Measurements from ENCODE around the gene C11orf52.

GRCh38 chr11:111906680-111907079 lies 12.0 kb upstream of the C11orf52 start:
- no peak for TF ChIP-seq CTCF (IDR thresholded peaks at IDR 0.05)
- TF ChIP-seq EZH2 (IDR thresholded peaks at IDR 0.05; ENCODE audit: borderline replicate concordance, insufficient read depth, low read depth, low read length, poor library complexity, severe bottlenecking) = no peak

All from B cell (primary cell).